PC-3 (cell line): ENCODE data around the gene SVOPL. TPM values are rescaled to one million over a fixed set of nuclear protein-coding genes. Genes with fewer than 3 reads are reported as not detected.

ENCODE experiments used
- ATAC-seq: fragments of 200-7000 bp; cut with Tn5 transposase; 2 replicates; pipeline ENCODE4 v1.9.1; 2020; ENCODE audit warnings: mild to moderate bottlenecking, moderate library complexity
- BruUV-seq: library from RNA; stranded (reverse); fragments of 400-500 nt; replicated peaks from 2 replicates; lab custom pipeline; 2021; lab: Mats Ljungman, UMichigan
- CTCF ChIA-PET: fragments of 300-600 bp; sonication (Branson Sonifier 250); formaldehyde crosslinking; loops from one replicate; lab custom pipeline; 2022; ENCODE audit warnings: antibody characterized with exemption; lab: Charles Lee
- POLR2A ChIA-PET: fragments of 300-600 bp; sonication (Branson Sonifier 250); formaldehyde crosslinking; loops from one replicate; lab custom pipeline; 2022; ENCODE audit warnings: antibody characterized with exemption; ENCODE audit not compliant: unreplicated experiment; lab: Charles Lee
- DNase-seq: peaks from one replicate; pipeline ENCODE4 v3.0.0-alpha.2; 2015
- H2AFZ ChIP-seq: fragments of 300-600 bp; sonication (generic); 2 replicates; pipeline ENCODE4 v1.6.0; 2016; ENCODE audit warnings: antibody characterized with exemption, low read length
- H3F3A ChIP-seq: fragments of 300-600 bp; sonication (generic); one replicate; pipeline ENCODE4 v1.6.0; 2017; ENCODE audit warnings: antibody characterized with exemption, low read length, control low read depth, mild to moderate bottlenecking; ENCODE audit not compliant: unreplicated experiment
- H3K27ac ChIP-seq: fragments of 300-600 bp; sonication (generic); 2 replicates; pipeline ENCODE4 v1.5.1; 2016; ENCODE audit warnings: mild to moderate bottlenecking, low read length
- H3K27me3 ChIP-seq: fragments of 300-600 bp; sonication (generic); 2 replicates; pipeline ENCODE4 v1.6.1; 2016; ENCODE audit warnings: low read length, mixed read lengths
- H3K36me3 ChIP-seq: fragments of 300-600 bp; sonication (generic); 2 replicates; pipeline ENCODE4 v1.6.1; 2016; ENCODE audit warnings: low read depth, mixed run types, low read length, mixed read lengths
- H3K4me1 ChIP-seq: fragments of 300-600 bp; sonication (generic); 2 replicates; pipeline ENCODE4 v1.5.1; 2016; ENCODE audit warnings: low read length; ENCODE audit not compliant: insufficient read depth
- H3K4me2 ChIP-seq: fragments of 300-600 bp; sonication (generic); 2 replicates; pipeline ENCODE4 v1.6.0; 2016; ENCODE audit warnings: low read length
- H3K4me3 ChIP-seq: fragments of 300-600 bp; sonication (generic); 2 replicates; pipeline ENCODE4 v1.5.1; 2016; ENCODE audit warnings: mild to moderate bottlenecking, low read length, mixed read lengths
- H3K79me2 ChIP-seq: fragments of 300-600 bp; sonication (generic); 2 replicates; pipeline ENCODE4 v1.6.1; 2017; ENCODE audit warnings: low read length, mixed read lengths
- H3K9ac ChIP-seq: fragments of 300-600 bp; sonication (generic); 2 replicates; pipeline ENCODE4 v1.6.0; 2016; ENCODE audit warnings: mild to moderate bottlenecking, low read length
- H3K9me2 ChIP-seq: fragments of 300-600 bp; sonication (generic); replicated peaks from 2 replicates; pipeline ENCODE4 v1.6.1; 2016; ENCODE audit warnings: mixed run types, low read length, mixed read lengths
- H3K9me3 ChIP-seq: fragments of 300-600 bp; sonication (generic); 2 replicates; pipeline ENCODE4 v1.6.1; 2016; ENCODE audit warnings: low read length, mixed read lengths
- H4K20me1 ChIP-seq: fragments of 300-600 bp; sonication (generic); 2 replicates; pipeline ENCODE4 v1.6.1; 2016; ENCODE audit warnings: low read length, mixed read lengths
- EZH2 ChIP-seq: fragments of 300-600 bp; sonication (generic); IDR thresholded peaks from one replicate; pipeline ENCODE4 v1.6.1; 2017; ENCODE audit warnings: antibody characterized with exemption, mild to moderate bottlenecking, low read length; ENCODE audit not compliant: unreplicated experiment
- EZH2phosphoT487 ChIP-seq: fragments of 300-600 bp; sonication (generic); IDR thresholded peaks from 2 replicates; pipeline ENCODE4 v1.6.1; 2018; ENCODE audit warnings: mild to moderate bottlenecking, antibody characterized with exemption, low read length, borderline replicate concordance
- intact Hi-C: fragments of 100-400 bp; cut with micrococcal nuclease; formaldehyde crosslinking; loops from 2 replicates; pipeline ENCODE4 v1.9.0; 2023
- total RNA-seq: library from RNA; depleted of rRNA; stranded (reverse); fragments of >200 nt; gene quantifications from 2 replicates; pipeline ENCODE4 v1.2.3, GENCODE V29; 2014
- TF ChIP-seq, protein P1 (sequence below): fragments of 300-600 bp; sonication (generic); conservative IDR thresholded peaks from 2 replicates; pipeline ENCODE4 v1.5.1; 2017; ENCODE audit warnings: antibody characterized with exemption, low read depth, mild to moderate bottlenecking, low read length

The SVOPL gene
- total RNA-seq, 1 experiment from 2014 or later = not detected

DNA sequence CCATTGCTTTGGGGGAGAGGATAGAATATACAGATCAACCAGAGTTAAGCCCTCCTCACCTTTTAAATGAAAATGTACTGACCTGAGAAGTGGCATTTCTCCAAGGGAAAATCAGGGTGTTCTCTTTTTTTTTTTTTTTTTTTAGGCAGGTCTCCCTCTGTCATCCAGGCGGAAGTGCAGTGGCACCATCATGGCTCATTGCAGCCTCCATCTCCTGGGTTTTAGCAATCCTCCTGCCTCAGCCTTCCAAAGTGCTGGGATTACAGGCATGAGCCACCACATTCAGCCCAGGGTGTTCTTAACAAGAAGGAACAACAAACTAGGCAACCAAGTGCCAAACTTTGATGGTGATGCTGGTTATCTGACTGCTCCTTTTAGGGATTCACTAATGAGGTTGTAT lies 111.0 kb downstream of the SVOPL start:
- ChIA-PET CTCF (no interaction called here), POLR2A (no interaction called here)
- Histone ChIP-seq H3K9me2 (no peaks in the 10 kb centered on the region), H3F3A (no peaks in the 10 kb centered on the region), H3K9ac (no peak overlapping the region), H3K4me3 (no peak overlapping the region), H3K4me2 (no peak overlapping the region), H3K27ac (no peak overlapping the region), H3K27me3 (no peaks in the 10 kb centered on the region), H3K9me3 (no peaks in the 10 kb centered on the region), H4K20me1 (no peaks in the 10 kb centered on the region), H3K79me2 (no peaks in the 10 kb centered on the region), H3K4me1 (no peaks in the 10 kb centered on the region), H2AFZ (no peak overlapping the region), H3K36me3 (no peaks in the 10 kb centered on the region; the same call in 1 of the 2 replicates)
- TF ChIP-seq EZH2 = no peak
- no peak for TF ChIP-seq EZH2phosphoT487
- TF ChIP-seq, protein P1, sequence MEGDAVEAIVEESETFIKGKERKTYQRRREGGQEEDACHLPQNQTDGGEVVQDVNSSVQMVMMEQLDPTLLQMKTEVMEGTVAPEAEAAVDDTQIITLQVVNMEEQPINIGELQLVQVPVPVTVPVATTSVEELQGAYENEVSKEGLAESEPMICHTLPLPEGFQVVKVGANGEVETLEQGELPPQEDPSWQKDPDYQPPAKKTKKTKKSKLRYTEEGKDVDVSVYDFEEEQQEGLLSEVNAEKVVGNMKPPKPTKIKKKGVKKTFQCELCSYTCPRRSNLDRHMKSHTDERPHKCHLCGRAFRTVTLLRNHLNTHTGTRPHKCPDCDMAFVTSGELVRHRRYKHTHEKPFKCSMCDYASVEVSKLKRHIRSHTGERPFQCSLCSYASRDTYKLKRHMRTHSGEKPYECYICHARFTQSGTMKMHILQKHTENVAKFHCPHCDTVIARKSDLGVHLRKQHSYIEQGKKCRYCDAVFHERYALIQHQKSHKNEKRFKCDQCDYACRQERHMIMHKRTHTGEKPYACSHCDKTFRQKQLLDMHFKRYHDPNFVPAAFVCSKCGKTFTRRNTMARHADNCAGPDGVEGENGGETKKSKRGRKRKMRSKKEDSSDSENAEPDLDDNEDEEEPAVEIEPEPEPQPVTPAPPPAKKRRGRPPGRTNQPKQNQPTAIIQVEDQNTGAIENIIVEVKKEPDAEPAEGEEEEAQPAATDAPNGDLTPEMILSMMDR = no peak
- DNase-seq (no peak), ATAC-seq (no peak)
- no TSS peak for BruUV-seq
- intact Hi-C loops = no loop called here

DNA sequence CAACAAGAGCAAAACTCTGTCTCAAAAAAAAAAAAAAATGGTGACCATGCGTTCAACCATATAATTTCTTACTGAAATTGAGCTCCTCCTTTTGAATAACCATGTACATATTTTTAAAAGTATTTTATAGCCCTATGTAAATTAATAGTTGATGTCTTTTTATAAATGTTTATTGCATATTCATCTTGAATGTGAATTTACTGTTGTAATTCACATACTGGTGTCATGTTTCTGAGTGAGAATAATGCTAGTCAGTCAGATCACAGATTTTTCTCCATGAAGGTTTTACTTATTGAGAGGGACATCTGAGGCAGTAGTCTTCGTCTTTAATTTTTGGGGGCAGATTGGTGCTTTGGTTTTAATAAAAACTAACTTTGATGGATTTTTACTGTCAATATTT lies 112.2 kb downstream of the SVOPL start:
- H3F3A ChIP-seq = no peaks in the 10 kb centered on the region
- no peak overlapping the region for H3K9ac ChIP-seq
- BruUV-seq = no TSS peak
- TF ChIP-seq EZH2phosphoT487 (no peak), EZH2 (no peak)
- TF ChIP-seq, protein P1 = no peak
- H3K79me2 ChIP-seq = no peaks in the 10 kb centered on the region
- H2AFZ ChIP-seq = no peak overlapping the region
- intact Hi-C loops = no loop called here
- ATAC-seq (no peak), DNase-seq (no peak)
- no peaks in the 10 kb centered on the region for H3K27me3 ChIP-seq
- ChIA-PET CTCF (no interaction called here), POLR2A (interaction anchor here (0.7 kb wide), 1 partner anchor 45 kb away, joined by 9 read pairs; no protein-coding TSS in a partner anchor)
- no peak overlapping the region for H3K4me3 ChIP-seq
- H3K4me1 ChIP-seq = no peaks in the 10 kb centered on the region
- H3K36me3 ChIP-seq = peaks cover 5% of the 10 kb centered on the region
- no peak overlapping the region for H3K4me2 ChIP-seq
- no peak overlapping the region for H3K27ac ChIP-seq
- H3K9me3 ChIP-seq = no peaks in the 10 kb centered on the region
- no peaks in the 10 kb centered on the region for H4K20me1 ChIP-seq
- H3K9me2 ChIP-seq = no peaks in the 10 kb centered on the region

DNA sequence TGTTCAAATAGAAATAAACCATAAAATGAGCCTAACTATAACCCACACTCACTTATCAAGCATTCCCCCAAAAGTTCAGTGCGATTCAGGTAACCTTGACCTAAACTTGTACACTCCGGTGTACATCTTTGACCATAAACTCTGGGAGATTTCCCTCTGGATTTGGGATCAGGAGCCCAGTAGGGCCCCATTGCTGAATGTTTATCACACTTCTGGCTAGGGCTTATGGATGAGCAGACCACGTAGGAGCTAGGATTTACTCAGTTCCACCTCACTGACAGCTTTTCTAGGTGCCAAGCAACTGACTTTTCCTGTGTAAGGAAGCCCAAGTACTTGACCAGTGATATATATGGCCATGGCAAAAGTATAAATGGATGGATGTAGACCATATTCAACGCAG lies 113.7 kb downstream of the SVOPL start:
- H3F3A ChIP-seq = no peaks in the 10 kb centered on the region
- ATAC-seq = no peak
- no peak overlapping the region for H3K27ac ChIP-seq

More for the DNA sequence above, 113.7 kb downstream of the SVOPL start:
- intact Hi-C loops = no loop called here
- no peak for TF ChIP-seq EZH2
- TF ChIP-seq, protein P1 = no peak
- TF ChIP-seq EZH2phosphoT487 = no peak
- Histone ChIP-seq H3K9me2 (no peaks in the 10 kb centered on the region), H3K4me1 (no peaks in the 10 kb centered on the region), H3K27me3 (no peaks in the 10 kb centered on the region), H4K20me1 (no peaks in the 10 kb centered on the region), H3K9ac (no peak overlapping the region), H3K4me2 (no peak overlapping the region), H3K9me3 (no peaks in the 10 kb centered on the region), H3K4me3 (no peak overlapping the region), H3K79me2 (no peaks in the 10 kb centered on the region), H3K36me3 (peaks cover 5% of the 10 kb centered on the region), H2AFZ (no peak overlapping the region)
- no peak for DNase-seq
- ChIA-PET POLR2A (no interaction called here), CTCF (no interaction called here)
- no TSS peak for BruUV-seq
